ENCODE measurements around the gene TSPAN13.

The TSPAN13 gene

DNA sequence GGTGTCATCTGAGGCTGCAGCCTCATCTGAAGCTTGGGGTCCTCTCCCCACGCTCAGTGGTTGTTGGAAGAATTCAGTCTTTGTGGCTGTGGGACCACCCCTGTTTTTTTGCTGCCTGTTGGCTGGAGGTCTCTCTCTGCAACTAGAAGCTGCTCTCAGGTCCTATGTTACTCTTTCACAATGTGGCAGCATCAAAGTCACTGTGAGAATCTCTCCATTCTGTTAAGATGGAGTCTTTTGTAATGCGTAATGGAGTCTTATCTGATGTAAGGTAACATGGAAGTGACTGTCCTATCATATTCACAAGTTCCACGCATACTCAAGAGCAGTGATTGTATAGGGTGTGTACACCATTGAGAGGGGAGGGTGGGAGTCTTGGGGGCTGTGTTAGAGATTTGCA lies 24.9 kb downstream of the TSPAN13 start:
- H4K20me1 ChIP-seq (ENCODE audit: control insufficient read depth, insufficient read depth, low read depth, low read length): no peaks in the 10 kb centered on the region
- no peak overlapping the region for H3K27ac ChIP-seq (ENCODE audit: low read depth, low read length)
- no peak overlapping the region for H3K4me2 ChIP-seq (ENCODE audit: low read length)
- TF ChIP-seq, protein P1, sequence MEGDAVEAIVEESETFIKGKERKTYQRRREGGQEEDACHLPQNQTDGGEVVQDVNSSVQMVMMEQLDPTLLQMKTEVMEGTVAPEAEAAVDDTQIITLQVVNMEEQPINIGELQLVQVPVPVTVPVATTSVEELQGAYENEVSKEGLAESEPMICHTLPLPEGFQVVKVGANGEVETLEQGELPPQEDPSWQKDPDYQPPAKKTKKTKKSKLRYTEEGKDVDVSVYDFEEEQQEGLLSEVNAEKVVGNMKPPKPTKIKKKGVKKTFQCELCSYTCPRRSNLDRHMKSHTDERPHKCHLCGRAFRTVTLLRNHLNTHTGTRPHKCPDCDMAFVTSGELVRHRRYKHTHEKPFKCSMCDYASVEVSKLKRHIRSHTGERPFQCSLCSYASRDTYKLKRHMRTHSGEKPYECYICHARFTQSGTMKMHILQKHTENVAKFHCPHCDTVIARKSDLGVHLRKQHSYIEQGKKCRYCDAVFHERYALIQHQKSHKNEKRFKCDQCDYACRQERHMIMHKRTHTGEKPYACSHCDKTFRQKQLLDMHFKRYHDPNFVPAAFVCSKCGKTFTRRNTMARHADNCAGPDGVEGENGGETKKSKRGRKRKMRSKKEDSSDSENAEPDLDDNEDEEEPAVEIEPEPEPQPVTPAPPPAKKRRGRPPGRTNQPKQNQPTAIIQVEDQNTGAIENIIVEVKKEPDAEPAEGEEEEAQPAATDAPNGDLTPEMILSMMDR (IDR thresholded peaks at IDR 0.05; ENCODE audit: low read depth, low read length, poor library complexity, severe bottlenecking): no peak
- TF ChIP-seq EZH2phosphoT487 (IDR thresholded peaks at IDR 0.05; ENCODE audit: borderline replicate concordance, low read length): no peak
- H3K9me3 ChIP-seq (ENCODE audit: control insufficient read depth, insufficient read depth, low read length): no peaks in the 10 kb centered on the region
- H3K36me3 ChIP-seq (ENCODE audit: control insufficient read depth, low read length): no peaks in the 10 kb centered on the region
- H3K79me2 ChIP-seq (ENCODE audit: control insufficient read depth, low read length): no peaks in the 10 kb centered on the region
- no peaks in the 10 kb centered on the region for H3K9me2 ChIP-seq (replicated peaks; ENCODE audit: control insufficient read depth, low read length)
- no peaks in the 10 kb centered on the region for H3K27me3 ChIP-seq (ENCODE audit: control insufficient read depth, low read length)
- no peaks in the 10 kb centered on the region for H3F3A ChIP-seq (ENCODE audit: control insufficient read depth, insufficient read depth)
- no peak overlapping the region for H3K4me3 ChIP-seq (ENCODE audit: low read length)
- peaks cover 17% of the 10 kb centered on the region for H3K4me1 ChIP-seq (ENCODE audit: control insufficient read depth, low read length)

DNA sequence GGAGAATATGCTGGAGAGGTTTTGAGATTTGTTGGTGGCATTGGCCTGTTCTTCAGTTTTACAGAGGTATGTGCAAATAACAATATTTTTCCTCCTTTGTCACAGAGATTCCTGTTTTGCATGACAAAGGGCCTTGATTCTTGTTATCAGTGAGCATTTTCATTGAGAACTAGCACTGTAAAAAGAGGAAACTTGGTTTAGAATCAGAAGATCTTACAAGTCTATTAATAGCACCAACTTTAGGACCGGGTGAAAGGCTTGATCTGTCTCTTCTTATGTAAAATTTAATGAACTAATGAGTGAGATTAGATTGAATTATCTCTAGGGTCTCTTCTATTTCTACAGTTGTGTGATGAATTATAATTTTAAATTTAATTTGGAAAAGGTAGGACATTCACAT lies 25.5 kb downstream of the TSPAN13 start:
- Histone ChIP-seq H3K27ac (ENCODE audit: low read depth, low read length) (no peak overlapping the region), H3K4me1 (ENCODE audit: control insufficient read depth, low read length) (peaks cover 17% of the 10 kb centered on the region), H4K20me1 (ENCODE audit: control insufficient read depth, insufficient read depth, low read depth, low read length) (no peaks in the 10 kb centered on the region), H3K36me3 (ENCODE audit: control insufficient read depth, low read length) (no peaks in the 10 kb centered on the region), H3K27me3 (ENCODE audit: control insufficient read depth, low read length) (no peaks in the 10 kb centered on the region), H3K9me2 (replicated peaks; ENCODE audit: control insufficient read depth, low read length) (no peaks in the 10 kb centered on the region), H3K4me3 (ENCODE audit: low read length) (no peak overlapping the region), H3K4me2 (ENCODE audit: low read length) (no peak overlapping the region), H3K9me3 (ENCODE audit: control insufficient read depth, insufficient read depth, low read length) (no peaks in the 10 kb centered on the region), H3K79me2 (ENCODE audit: control insufficient read depth, low read length) (no peaks in the 10 kb centered on the region), H3F3A (ENCODE audit: control insufficient read depth, insufficient read depth) (no peaks in the 10 kb centered on the region)
- TF ChIP-seq EZH2phosphoT487 (IDR thresholded peaks at IDR 0.05; ENCODE audit: borderline replicate concordance, low read length): no peak
- TF ChIP-seq, protein P1 (IDR thresholded peaks at IDR 0.05; ENCODE audit: low read depth, low read length, poor library complexity, severe bottlenecking): no peak

- no peak overlapping the region for H3K4me3 ChIP-seq (ENCODE audit: low read length)
- H3K79me2 ChIP-seq (ENCODE audit: control insufficient read depth, low read length): no peaks in the 10 kb centered on the region
- peaks cover 13% of the 10 kb centered on the region for H3K4me1 ChIP-seq (ENCODE audit: control insufficient read depth, low read length)
- no peaks in the 10 kb centered on the region for H3K36me3 ChIP-seq (ENCODE audit: control insufficient read depth, low read length)
- no peaks in the 10 kb centered on the region for H3K27me3 ChIP-seq (ENCODE audit: control insufficient read depth, low read length)
- H3K9me2 ChIP-seq (replicated peaks; ENCODE audit: control insufficient read depth, low read length): no peaks in the 10 kb centered on the region
- TF ChIP-seq EZH2phosphoT487 (IDR thresholded peaks at IDR 0.05; ENCODE audit: borderline replicate concordance, low read length): no peak
- TF ChIP-seq, protein P1 (IDR thresholded peaks at IDR 0.05; ENCODE audit: low read depth, low read length, poor library complexity, severe bottlenecking): no peak
- no peak overlapping the region for H3K27ac ChIP-seq (ENCODE audit: low read depth, low read length)
- H4K20me1 ChIP-seq (ENCODE audit: control insufficient read depth, insufficient read depth, low read depth, low read length): no peaks in the 10 kb centered on the region
- no peaks in the 10 kb centered on the region for H3F3A ChIP-seq (ENCODE audit: control insufficient read depth, insufficient read depth)
- no peak overlapping the region for H3K4me2 ChIP-seq (ENCODE audit: low read length)
- no peaks in the 10 kb centered on the region for H3K9me3 ChIP-seq (ENCODE audit: control insufficient read depth, insufficient read depth, low read length)
Measured at GRCh38 chr7:16780596-16780995, 27.0 kb downstream of the TSPAN13 start.

- Histone ChIP-seq H3K79me2 (ENCODE audit: control insufficient read depth, low read length) (no peaks in the 10 kb centered on the region), H3K27ac (ENCODE audit: low read depth, low read length) (no peak overlapping the region), H3K4me1 (ENCODE audit: control insufficient read depth, low read length) (no peaks in the 10 kb centered on the region), H3K36me3 (ENCODE audit: control insufficient read depth, low read length) (no peaks in the 10 kb centered on the region), H3F3A (ENCODE audit: control insufficient read depth, insufficient read depth) (no peaks in the 10 kb centered on the region), H3K9me3 (ENCODE audit: control insufficient read depth, insufficient read depth, low read length) (no peaks in the 10 kb centered on the region), H3K27me3 (ENCODE audit: control insufficient read depth, low read length) (no peaks in the 10 kb centered on the region), H3K4me2 (ENCODE audit: low read length) (no peak overlapping the region), H3K4me3 (ENCODE audit: low read length) (no peak overlapping the region), H3K9me2 (replicated peaks; ENCODE audit: control insufficient read depth, low read length) (no peaks in the 10 kb centered on the region), H4K20me1 (ENCODE audit: control insufficient read depth, insufficient read depth, low read depth, low read length) (no peaks in the 10 kb centered on the region)
- TF ChIP-seq EZH2phosphoT487 (IDR thresholded peaks at IDR 0.05; ENCODE audit: borderline replicate concordance, low read length): no peak
- TF ChIP-seq, protein P1 (IDR thresholded peaks at IDR 0.05; ENCODE audit: low read depth, low read length, poor library complexity, severe bottlenecking): no peak
Measured at GRCh38 chr7:16785321-16785720, 31.8 kb downstream of the TSPAN13 start.

Data from DOHH2 (cell line).